Measurements from ENCODE around the gene TRIM45.

DNA sequence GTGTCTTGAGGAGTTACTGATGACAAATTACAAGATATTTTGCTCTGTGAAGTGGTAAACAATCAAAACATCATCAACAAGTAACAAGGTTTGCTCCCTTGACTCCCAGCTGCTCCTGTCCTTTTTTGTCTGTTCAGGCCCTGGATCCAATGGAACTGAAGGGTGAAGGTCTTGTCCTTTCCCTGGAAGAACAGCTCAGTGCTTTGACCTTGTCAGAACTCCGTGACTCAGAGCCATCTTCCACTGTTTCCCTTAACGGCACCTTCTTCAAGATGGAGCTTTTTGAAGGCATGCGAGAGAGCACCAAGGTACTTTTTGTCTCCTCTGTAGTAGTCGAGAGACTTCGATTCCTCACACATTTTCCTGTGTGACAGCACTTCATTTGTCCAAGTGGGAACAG lies 29.0 kb downstream of the TRIM45 start:
- TF ChIP-seq TAF1 (IDR thresholded peaks at IDR 0.05; ENCODE audit: low read depth) (no peak), NFIC (IDR thresholded peaks at IDR 0.05) (no peak)
